Activated CD4-positive, alpha-beta T cell treated with anti-CD3 and anti-CD28 coated beads, Interleukin-2, amount 50 U/mL, for 4 hours (primary cell): ENCODE results near the gene ELOA.
"Not testable (repeated sequence)": the region's sequence is repeated elsewhere in the genome, so short reads cannot be mapped to it uniquely, and the experiment has no call there.

ENCODE experiments used
- DNase-seq, 2 experiments: peaks; one replicate each; pipeline ENCODE4 v3.0.0-alpha.2; 2020

Gene ELOA

GRCh38 chr1:23743287-23744152, at the start of gene ELOA:
TSS of gene ELOA (plus strand) at chr1:23743471. CDS start at chr1:23743504, 33 bp downstream.
- peak; percentile 63 to 67 for DNase-seq

DNA sequence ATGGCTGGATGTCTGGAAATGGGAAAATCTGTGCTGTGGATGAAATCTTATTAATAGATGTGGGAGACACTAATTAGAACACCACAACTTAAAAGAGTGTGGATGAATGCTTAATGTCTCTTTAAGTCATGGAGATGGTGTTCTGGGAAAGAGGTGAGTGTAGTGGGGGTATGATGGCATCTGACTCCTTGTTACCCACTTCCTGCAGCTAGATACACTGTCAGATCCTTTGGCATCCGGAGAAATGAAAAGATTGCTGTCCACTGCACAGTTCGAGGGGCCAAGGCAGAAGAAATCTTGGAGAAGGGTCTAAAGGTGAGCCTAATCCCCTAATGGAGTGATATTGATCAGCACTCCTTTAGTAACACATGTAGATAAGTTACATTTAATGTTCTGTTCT, 49.7 kb upstream of the ELOA start:
- DNase-seq, result no peak

DNA sequence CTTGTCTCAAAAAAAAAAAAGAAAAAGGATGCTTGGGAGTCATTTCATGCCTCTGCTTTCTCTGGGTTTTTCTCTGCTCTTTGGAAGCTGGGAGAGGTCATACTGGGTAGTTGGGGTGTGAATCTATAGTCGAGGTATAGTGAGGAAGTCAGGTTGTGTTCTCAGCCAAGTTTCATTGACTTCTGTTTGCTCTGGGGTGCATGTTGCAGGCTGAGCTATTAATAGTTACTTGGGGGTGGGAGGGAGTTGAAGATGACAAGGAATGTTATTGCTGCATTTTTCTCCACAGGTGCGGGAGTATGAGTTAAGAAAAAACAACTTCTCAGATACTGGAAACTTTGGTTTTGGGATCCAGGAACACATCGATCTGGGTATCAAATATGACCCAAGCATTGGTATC, 48.9 kb upstream of the ELOA start:
- DNase-seq, result no peak

GRCh38 chr1:23695667-23696066, 47.6 kb upstream of the ELOA start:
- no peak for DNase-seq

DNA sequence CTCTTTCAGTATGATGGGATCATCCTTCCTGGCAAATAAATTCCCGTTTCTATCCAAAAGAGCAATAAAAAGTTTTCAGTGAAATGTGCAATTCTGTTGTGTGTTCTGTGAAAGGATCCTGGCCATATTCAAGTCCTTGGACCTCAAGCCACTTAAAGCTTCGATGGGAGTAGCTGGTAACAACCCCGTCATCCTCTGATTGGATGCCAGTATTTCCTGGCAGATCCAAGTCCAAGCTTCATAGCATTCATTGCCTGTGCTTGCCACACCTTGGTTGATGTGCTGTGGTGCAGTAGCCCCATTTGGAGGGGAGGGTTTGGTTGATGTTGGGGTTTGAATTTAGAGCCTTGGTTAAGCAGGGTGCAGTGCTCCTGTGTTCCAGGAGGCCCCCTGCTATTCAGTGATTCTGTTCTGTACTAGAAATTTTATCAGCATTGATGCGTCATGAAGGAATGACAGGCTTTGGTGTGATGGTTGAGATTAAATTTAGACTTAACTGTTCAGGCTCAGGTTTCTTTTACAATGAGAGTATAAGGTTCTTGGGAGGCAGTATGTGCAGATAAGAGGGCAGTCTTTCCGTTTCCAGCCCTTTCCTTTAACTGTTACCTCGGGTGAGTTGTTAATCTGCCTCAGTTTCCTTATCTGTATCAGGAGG, 46.8 kb upstream of the ELOA start:
- DNase-seq, result no peak

DNA sequence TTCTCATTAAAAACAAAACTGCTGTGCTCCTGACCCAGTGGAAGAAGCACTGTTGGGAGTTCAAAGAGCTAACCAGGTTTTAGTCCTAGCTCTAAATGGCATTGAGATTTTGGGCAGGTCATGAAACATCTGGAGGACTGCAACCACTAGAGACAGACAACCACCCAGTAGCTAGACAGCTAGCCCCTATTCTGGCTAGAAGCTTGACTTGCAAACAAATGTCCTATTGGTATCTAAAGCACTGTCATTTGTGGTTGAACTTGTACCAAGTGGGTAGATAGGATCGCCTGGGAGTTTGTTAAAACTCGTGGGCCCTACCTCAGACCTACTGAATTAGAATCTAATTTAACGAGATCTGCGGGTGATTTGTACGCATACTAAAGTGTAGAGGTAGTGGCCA, 44.8 kb upstream of the ELOA start:
- DNase-seq, result no peak

DNA sequence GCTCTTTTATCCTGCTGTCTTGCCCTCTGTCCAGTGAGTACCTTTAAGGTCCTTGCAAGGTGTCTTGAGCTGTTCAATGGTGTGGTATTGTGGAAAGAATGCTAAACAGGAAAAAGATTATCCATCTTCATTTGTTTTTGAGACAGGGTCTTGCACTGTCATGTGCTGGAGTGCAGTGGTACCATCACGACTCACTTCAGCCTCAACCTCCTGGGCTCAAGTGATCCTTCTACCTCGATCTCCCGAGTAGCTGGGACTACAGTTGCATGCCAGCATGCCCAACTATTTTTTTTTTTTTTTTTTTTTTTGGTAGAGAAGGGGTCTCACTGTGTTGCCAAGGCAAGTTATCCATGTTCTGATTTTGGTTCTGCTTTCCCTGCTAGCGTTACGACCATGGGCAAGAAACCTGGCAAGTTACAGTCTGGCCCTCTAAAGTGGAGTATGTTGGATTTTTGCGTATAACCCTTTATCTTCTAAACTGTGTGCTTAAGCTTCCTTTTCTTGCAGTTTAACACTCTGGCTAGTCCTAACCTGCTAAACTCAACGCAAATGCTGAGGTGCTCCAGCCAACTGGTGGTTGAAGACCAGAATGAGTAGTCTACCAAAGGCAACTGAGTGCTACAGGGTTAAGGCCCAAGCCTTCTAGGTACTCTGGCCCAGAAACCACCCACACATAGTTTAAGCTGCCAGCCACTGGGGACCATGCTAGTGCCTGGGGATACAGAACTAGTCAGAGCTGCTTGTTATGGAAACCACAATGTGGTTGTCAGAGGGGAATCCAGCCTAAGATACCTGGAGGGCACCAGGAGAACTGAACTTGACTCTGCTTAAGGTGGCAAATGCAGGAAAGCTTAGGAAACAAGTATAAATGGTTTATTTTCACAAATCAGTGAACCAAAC, 43.7 kb upstream of the ELOA start:
- DNase-seq, result no peak

DNA sequence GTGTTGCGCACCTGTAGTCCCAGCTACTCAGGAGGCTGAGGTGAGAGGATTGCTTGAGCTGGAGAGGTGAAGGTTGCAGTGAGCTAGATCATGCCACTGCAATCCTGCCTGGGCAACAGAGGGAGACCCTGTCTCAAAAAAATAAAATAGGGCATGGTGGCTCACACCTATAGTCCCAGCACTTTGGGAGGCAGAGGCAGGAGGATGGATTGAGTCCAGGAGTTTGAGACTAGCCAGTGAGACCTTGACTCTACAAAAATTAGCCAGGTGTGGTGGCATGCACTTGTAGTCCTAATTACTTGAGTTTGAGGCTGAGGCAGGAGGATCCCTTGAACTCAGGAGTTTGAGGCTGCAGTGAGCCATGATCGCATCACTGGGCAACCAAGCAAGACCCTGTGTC, 42.0 kb upstream of the ELOA start:
- DNase-seq, result no peak

- DNase-seq, result no peak
These were observed 41.3 kb upstream of the ELOA start for GRCh38 chr1:23701996-23702395.

DNA sequence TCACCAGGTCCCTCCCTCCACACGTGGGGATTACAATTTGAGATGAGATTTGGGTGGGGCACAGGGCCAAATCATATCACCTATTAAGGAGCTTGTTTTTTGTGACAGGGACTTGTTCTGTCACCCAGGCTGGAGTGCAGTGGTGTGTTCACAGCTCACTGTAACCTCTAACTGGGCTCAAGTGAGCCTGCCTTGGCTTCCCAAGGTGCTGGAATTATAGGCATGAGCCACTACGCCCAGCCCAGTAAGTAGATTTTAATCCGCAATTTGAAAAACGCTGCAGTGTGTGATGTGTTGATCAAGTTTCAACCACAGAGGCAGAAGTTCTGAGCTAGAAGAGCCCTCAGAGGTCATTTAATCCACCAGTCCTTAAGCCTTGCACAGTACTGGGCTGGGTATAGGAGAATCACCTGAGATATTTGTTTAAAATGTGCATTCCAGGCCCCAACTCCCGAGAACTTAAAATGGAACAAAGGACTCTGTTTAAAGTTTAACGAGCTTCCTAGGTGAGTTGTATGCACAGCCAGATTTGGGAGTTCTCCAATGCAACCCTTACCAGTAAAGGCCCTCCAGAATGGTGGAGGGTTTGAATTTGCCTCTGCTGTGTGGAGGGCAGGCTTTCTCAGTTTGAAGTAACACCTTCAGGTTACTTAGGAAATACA, 38.3 kb upstream of the ELOA start:
- DNase-seq, result no peak

GRCh38 chr1:23709229-23709628, 34.0 kb upstream of the ELOA start:
- no peak for DNase-seq

DNA sequence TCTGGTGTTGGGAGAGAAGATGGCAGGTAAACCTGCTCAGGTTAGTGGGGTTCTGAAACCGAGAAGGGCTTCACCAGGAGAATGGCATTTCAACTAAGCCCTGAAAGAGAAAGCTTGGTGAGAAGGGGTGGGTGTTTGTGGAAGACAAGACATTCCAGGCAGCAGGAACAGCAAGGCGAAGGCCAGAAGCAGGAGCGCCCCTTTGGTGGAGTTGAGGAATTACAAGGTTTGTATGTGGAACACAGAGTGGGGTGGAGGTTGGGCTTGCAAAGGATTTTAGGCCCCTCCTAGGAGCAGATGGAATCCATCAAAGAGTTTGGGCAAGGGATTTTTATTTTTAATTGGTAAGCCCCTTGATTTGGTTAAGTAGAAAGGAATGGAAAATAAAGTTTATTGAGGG, 24.8 kb upstream of the ELOA start:
- DNase-seq, result no peak

GRCh38 chr1:23719162-23719820, 24.0 kb upstream of the ELOA start:
- DNase-seq, result no peak

DNA sequence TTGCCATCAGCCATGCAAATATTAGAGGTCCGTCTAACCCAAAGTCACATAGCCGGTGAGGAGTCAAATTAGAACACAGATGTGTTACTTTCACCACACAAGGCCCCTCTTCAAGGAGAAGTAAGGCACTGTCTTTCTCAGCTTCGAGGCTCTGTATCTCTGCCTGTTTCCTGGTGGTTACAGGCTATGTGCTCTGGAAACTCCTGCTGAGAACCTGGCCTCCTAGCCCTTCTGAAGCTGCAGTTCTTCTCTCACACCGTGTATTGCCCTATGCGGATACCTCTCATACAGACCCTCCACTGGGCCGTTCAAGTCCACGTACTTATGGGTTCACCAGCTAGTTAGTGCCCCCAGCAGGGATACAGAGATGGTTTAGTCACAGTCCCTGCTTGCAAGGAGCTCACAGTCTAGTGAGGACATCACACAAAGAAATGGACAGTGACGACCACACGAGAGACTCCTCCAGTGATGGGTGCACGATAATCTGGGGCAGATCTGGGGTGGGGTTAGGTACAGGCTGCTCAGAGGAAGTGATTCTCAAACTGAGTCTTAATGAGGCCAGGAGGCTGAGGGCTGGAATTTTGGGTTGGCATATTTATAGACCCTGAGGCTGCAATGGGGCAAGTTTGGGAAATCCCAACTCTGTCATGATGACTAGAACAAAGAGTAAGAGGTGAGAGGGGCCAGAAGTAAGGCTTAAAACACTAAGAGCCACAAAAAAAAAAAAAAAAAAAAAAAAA, 22.8 kb upstream of the ELOA start:
- no peak for DNase-seq

GRCh38 chr1:23722652-23723051, 20.6 kb upstream of the ELOA start:
- DNase-seq, result no peak

DNA sequence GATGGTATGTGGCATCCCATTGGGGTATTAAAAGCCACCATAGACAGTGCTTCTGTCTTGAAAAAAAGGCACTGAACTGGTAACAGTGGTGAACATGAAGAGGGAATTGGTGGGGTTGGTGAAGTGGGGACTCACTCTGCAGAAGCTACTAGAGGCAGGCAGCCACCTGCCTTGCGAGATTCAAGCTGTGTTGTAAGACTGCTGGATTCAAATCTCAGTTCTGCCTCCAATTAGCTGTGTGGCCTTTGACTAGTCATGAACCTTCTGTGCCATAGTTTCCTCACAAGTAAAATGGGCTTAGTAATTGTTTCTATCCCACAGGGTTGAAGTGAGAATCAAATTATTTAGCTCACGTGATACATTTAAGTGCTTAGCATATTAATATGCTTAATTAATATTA, 16.6 kb upstream of the ELOA start:
- DNase-seq, result no peak

DNA sequence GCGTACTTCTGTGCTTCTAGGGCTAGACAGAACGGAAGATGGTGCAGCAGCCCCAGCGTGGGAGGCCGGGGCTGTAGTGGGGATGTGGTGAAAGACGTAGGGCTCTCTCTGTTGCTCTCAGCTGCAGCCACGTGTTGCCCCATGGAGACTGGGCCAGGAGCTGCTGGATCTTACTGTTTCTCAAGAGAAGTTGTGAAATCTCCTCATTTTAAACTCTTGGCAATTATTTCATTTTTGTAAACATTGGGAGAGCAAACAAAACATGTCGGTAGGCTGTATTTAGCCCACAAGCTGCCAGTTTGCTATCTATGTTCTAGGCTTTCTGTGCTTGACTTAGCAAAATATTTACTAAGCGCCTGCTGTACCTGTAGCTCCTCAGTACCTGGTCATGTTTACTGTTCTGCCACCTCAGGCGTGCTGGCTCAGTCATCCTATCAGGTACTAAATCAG, 15.9 kb upstream of the ELOA start:
- no peak for DNase-seq

DNA sequence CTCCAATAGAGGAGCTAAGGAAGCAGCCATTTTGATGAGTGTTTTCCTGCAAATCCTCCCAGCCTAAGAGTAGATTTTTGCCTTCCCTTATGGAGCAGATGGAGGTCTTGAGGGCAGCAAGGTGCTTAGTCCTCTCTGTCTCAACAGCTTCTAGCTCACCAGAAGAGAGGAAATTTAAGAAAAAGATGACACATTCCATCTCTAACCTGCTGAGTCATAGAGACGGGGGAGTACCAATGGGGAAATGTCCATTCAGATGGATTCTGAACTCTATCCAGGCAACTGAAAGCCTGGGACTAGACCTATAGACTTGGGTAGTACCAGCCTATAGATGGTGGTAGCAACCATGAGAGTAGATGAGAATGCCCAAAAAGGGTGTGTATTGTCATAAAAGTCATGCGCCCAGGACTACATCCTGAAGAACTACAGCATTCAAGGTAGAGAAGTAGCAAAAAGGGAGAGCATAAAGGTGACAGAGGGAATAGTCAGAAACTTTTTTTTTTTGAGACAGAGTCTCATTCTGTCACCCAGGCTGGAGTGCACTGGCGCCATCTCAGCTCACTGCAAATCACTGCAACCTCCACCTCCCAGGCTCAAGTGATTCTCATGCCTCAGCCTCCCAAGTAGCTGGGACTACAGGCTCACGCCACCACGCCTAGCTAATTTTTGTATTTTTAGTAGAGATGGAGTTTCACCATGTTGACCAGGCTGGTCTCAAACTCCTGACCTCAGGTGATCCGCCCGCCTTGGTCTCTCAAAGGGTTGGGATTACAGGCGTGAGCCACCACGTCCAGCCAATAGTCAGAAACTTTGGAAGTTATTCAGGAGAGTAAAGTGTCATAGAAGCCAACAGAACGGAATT, 10.7 kb upstream of the ELOA start:
- DNase-seq, result no peak

GRCh38 chr1:23733281-23733680, 10.0 kb upstream of the ELOA start:
- not testable (repeated sequence) for DNase-seq

DNA sequence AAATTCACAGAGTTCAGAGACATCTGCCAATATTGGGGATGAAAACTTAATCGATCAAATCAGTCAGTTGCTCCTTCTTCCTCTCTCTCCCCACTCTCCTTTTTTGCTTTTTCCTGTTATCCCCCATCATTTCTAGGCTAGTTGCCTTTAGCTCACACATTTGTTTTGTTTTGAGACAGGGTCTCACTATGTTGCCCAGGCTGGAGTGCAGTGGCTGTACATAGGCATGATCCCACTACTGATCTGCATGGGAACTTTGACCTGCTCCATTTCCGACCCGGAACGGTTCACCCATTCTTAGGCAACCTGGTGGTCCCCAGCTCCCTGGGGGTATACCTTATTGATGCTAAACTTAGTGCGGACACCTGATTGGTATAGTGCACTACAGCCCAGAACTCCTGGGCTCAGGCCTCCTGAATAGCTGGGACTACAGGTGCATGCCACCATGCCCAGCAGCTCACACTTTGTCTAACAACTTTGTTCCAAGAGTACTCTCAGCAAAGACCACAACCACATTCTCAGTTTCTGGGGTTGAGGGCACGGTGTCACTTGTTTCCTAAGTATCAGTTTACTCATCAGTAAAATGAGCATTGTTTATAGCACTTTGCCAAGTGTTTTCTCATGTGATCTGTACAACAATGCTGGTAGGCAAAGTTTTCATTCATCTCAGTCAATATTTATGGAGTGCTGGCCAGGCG, 6.7 kb upstream of the ELOA start:
- no peak for DNase-seq
